PC-9 (cell line): Measurements from ENCODE around the gene CRYBB1.

ENCODE experiments used
- EZH2 ChIP-seq: fragments of 200-600 bp; sonication (generic); IDR thresholded peaks from 2 replicates; pipeline ENCODE4 v1.8.0; 2017; ENCODE audit warnings: antibody characterized with exemption, low read depth
- TF ChIP-seq, protein P1 (sequence below): fragments of 200-600 bp; sonication (generic); conservative IDR thresholded peaks from 2 replicates; pipeline ENCODE4 v1.6.1; 2017; ENCODE audit warnings: mixed run types, antibody characterized with exemption, mild to moderate bottlenecking, moderate library complexity

DNA sequence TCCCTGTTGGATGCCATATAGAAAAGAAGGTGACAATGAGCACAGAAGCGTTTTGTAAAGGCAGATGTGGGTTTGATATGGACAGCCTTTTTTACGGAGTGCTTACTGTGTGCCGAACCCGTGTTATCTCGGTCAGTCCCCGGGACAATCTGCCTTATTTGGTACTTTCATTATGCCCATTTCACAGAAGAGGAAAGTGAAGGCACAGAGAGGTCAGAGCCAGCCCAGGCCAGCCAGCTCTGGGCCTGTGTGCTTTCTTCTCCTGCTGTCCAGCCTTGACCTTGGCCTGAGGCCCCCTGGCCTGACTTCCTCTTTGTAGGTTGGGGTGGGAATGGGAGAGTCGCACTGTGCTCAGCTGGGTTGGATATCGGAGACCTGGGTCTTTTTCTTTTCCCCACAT lies 628 bp upstream of the CRYBB1 start:
- TF ChIP-seq, protein P1, sequence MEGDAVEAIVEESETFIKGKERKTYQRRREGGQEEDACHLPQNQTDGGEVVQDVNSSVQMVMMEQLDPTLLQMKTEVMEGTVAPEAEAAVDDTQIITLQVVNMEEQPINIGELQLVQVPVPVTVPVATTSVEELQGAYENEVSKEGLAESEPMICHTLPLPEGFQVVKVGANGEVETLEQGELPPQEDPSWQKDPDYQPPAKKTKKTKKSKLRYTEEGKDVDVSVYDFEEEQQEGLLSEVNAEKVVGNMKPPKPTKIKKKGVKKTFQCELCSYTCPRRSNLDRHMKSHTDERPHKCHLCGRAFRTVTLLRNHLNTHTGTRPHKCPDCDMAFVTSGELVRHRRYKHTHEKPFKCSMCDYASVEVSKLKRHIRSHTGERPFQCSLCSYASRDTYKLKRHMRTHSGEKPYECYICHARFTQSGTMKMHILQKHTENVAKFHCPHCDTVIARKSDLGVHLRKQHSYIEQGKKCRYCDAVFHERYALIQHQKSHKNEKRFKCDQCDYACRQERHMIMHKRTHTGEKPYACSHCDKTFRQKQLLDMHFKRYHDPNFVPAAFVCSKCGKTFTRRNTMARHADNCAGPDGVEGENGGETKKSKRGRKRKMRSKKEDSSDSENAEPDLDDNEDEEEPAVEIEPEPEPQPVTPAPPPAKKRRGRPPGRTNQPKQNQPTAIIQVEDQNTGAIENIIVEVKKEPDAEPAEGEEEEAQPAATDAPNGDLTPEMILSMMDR = no peak
- no peak for TF ChIP-seq EZH2
